NCI-H2029 (cell line): ENCODE results near the gene CYP3A4.

ENCODE experiments used
- DNase-seq: peaks from one replicate; lab custom pipeline; 2025; lab: John Stamatoyannopoulos, UW

The CYP3A4 gene

GRCh38 chr7:99720800-99721595 lies 63.0 kb downstream of the CYP3A4 start:
- DNase-seq = no peak

GRCh38 chr7:99719996-99720769 lies 63.8 kb downstream of the CYP3A4 start:
- no peak for DNase-seq

GRCh38 chr7:99713995-99714570 lies 69.9 kb downstream of the CYP3A4 start:
- DNase-seq = no peak

- DNase-seq = no peak
Observed at GRCh38 chr7:99709838-99710578, 74.0 kb downstream of the CYP3A4 start.

GRCh38 chr7:99709260-99709659 lies 74.7 kb downstream of the CYP3A4 start:
- DNase-seq = no peak

GRCh38 chr7:99707096-99707495 lies 76.9 kb downstream of the CYP3A4 start:
- DNase-seq = no peak
